Activated T-helper 2 cell treated with anti-CD3 and anti-CD28 coated beads, Interferon-gamma antibody, Interleukin-2, Interleukin-4, amounts not matched to agents 10 μg/mL and 5 μg/mL and 100 μg/mL, durations not matched to agents 14 hours and 24 hours and 36 hours (primary cell): ENCODE results near the gene OLA1. TPM values are rescaled to one million over a fixed set of nuclear protein-coding genes. Genes with fewer than 3 reads are reported as not detected.
"Not testable (repeated sequence)": the region's sequence is repeated elsewhere in the genome, so short reads cannot be mapped to it uniquely, and the experiment has no call there.

Experiments used
- DNase-seq: peaks from one replicate; pipeline ENCODE4 v3.0.0; 2021; ENCODE audit warnings: low spot score
- H3K27ac Mint-ChIP-seq: one replicate; pipeline ENCODE4 v1.8.0; 2021; ENCODE audit warnings: mixed read lengths
- H3K27me3 Mint-ChIP-seq: one replicate; pipeline ENCODE4 v1.8.0; 2021; ENCODE audit warnings: low read depth, mixed read lengths
- H3K36me3 Mint-ChIP-seq: one replicate; pipeline ENCODE4 v1.8.0; 2021; ENCODE audit warnings: low read depth, mixed read lengths
- H3K4me1 Mint-ChIP-seq: one replicate; pipeline ENCODE4 v1.8.0; 2021; ENCODE audit warnings: low read depth, mixed read lengths
- H3K4me3 Mint-ChIP-seq: one replicate; pipeline ENCODE4 v1.8.0; 2021; ENCODE audit warnings: low read depth, mild to moderate bottlenecking, moderate library complexity, mixed read lengths
- H3K9me3 Mint-ChIP-seq: one replicate; pipeline ENCODE4 v1.8.0; 2021; ENCODE audit warnings: mixed read lengths
- intact Hi-C: fragments of 100-400 bp; cut with micrococcal nuclease; formaldehyde crosslinking; loops from one replicate; pipeline ENCODE4 v1.15.1; 2023
- total RNA-seq: library from RNA; stranded (reverse); gene quantifications from 2 replicates; pipeline ENCODE4 v1.2.3, GENCODE V29; 2022

OLA1 gene
- total RNA-seq, 1 donor from 2014 or later: 150 TPM

DNA sequence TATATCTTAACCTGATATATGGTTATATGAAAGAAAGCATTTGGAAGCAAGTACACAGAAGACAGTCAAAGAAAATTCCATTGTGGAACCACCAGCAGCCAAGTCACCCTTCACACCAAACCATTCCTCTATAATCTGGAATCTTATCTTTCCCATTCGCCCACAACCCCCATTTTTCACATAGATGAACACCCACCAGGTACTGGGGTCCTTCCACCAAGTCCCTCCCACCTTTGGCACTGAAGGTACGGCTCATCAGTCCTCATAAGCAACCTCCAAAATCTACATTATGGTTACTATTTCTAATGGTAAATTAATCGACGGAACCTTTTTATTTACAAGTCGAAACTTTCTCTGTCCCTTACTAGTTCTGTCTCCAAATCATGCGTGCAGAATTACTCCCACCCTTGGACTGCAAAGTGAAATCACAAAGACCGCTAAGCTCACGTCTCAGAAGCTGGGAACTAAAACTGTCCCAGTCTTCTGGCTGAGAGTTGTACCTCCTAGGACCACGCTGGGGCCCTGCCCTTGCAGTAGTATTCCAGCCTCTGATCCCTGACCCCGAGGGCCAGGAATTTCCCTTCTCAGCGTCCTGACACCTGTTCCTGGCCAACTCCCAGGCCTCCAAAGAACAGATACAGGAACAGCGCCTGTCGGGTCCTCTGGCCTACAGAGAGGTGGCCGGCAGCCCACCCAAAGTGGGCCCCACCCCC is 702 bp downstream of the OLA1 start:
- peaks cover 30% of the 10 kb centered on the region for H3K4me1 Mint-ChIP-seq
- peaks cover 41% of the 10 kb centered on the region for H3K36me3 Mint-ChIP-seq
- no peak for DNase-seq
- intact Hi-C loops: loop anchor here (5.0 kb wide), 3 partner anchors 150 to 285 kb away; partner anchors contain the start of genes GPR155 and SCRN3
- peak overlapping the region; percentile 87 for H3K4me3 Mint-ChIP-seq
- no peaks in the 10 kb centered on the region for H3K27me3 Mint-ChIP-seq
- peak overlapping the region; percentile 86 for H3K27ac Mint-ChIP-seq
- H3K9me3 Mint-ChIP-seq: no peaks in the 10 kb centered on the region

DNA sequence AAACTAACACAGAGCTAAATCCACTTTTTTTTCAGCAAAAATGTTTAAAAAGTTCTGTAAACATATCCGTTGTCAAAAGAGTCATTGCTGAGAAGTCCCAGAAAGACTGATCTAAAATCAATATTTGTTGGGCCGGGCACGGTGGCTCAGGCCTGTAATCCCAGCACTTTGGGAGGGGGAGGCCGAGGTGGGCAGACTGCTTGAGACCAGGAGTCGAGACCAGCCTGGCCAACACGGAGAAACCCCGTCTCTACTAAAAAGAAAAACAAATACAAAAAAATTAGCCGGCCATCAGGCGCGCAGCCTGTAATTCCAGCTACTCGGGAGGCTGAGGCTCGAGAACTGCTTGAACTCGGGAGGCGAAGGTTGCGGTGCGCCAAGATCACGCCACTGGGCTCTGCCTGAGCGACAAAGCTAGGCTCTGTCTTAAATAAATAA is 1.4 kb downstream of the OLA1 start:
- intact Hi-C loops: loop anchor here (5.0 kb wide), 3 partner anchors 150 to 285 kb away; partner anchors contain the start of genes GPR155 and SCRN3
- peak overlapping the region; percentile 30 for H3K4me3 Mint-ChIP-seq
- H3K4me1 Mint-ChIP-seq: peaks cover 31% of the 10 kb centered on the region
- no peak overlapping the region for H3K27ac Mint-ChIP-seq
- H3K36me3 Mint-ChIP-seq: peaks cover 47% of the 10 kb centered on the region
- no peak for DNase-seq
- no peaks in the 10 kb centered on the region for H3K27me3 Mint-ChIP-seq
- H3K9me3 Mint-ChIP-seq: no peaks in the 10 kb centered on the region

DNA sequence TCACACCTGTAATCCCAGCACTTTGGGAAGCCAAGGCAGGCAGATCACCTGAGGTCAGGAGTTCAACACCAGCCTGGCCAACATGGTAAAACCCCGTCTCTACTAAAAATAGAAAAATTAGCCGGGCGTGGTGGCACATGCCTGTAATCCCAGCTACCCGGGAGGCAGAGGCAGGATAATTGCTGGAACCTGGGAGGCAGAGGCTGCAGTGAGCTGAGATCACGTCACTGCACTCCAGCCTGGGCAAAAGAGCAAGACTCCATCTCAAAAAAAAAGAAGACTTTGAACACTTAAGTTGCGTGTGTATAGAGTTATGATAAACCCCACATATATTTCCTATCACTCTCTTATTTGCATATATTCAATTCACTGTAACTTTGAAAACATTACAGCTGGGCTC is 2.7 kb downstream of the OLA1 start:
- not testable (repeated sequence) for DNase-seq
- intact Hi-C loops: loop anchor here (5.0 kb wide), 3 partner anchors 152 to 283 kb away; partner anchors contain the start of genes GPR155 and SCRN3

GRCh38 chr2:174245065-174245464 is 3.3 kb downstream of the OLA1 start:
- Mint-ChIP-seq H3K36me3 (peaks cover 56% of the 10 kb centered on the region), H3K4me1 (peaks cover 34% of the 10 kb centered on the region), H3K4me3 (no peak overlapping the region), H3K9me3 (no peaks in the 10 kb centered on the region), H3K27ac (peak overlapping the region; percentile 28), H3K27me3 (no peaks in the 10 kb centered on the region)
- intact Hi-C loops: loop anchor here (5.0 kb wide), 3 partner anchors 152 to 283 kb away; partner anchors contain the start of genes GPR155 and SCRN3
- DNase-seq: no peak

More for the DNA sequence above, 2.7 kb downstream of the OLA1 start:
- not testable (repeated sequence) for H3K27me3 Mint-ChIP-seq, H3K4me3 Mint-ChIP-seq, H3K9me3 Mint-ChIP-seq, H3K27ac Mint-ChIP-seq
- peaks cover 56% of the 10 kb centered on the region for H3K36me3 Mint-ChIP-seq
- peaks cover 34% of the 10 kb centered on the region for H3K4me1 Mint-ChIP-seq

DNA sequence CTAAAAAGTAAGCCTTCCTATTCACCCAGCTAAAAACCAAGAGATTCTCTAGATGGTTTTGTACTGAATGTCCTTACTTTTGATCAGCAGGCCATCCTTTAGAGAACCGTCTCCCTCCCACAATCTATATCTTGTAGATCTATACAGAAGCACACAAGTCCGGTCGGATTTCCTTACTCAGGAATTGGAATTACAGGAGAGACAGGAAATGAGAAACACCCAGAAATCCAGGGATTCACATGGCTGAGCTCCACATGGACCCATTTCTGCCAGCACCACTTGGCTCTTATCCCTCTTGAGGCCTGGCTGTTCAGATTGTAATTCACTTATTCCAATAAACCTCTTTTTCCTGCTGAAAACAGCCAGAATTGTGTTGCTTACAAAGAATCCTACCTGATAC is 4.5 kb downstream of the OLA1 start:
- intact Hi-C loops: no loop called here
- Mint-ChIP-seq H3K4me1 (peaks cover 28% of the 10 kb centered on the region), H3K4me3 (no peak overlapping the region), H3K27ac (no peak overlapping the region), H3K27me3 (no peaks in the 10 kb centered on the region), H3K36me3 (peaks cover 56% of the 10 kb centered on the region), H3K9me3 (no peaks in the 10 kb centered on the region)
- no peak for DNase-seq

DNA sequence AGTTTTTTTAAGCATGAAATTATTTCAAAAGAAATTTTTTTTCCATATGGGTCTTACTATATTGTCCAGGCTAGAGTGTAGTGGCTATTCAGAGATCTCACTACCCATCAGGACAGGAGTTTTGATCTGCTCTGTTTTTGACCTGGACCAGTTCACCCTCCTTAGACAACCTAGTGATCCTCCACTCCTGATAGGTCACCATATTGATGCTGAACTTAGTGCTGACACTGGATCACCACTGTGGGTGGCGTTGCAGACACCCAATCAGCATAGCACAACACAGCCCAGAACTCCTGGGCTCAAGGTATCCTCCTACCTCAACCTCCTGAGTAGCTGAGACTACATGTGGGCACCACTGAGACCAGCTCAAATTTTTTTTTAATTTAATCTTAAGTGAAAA is 8.2 kb downstream of the OLA1 start:
- Mint-ChIP-seq H3K36me3 (peaks cover 38% of the 10 kb centered on the region), H3K27me3 (no peaks in the 10 kb centered on the region), H3K9me3 (no peaks in the 10 kb centered on the region), H3K27ac (no peak overlapping the region), H3K4me1 (peaks cover 18% of the 10 kb centered on the region), H3K4me3 (no peak overlapping the region)
- intact Hi-C loops: no loop called here
- no peak for DNase-seq

GRCh38 chr2:174236429-174236828 is 11.9 kb downstream of the OLA1 start:
- intact Hi-C loops: no loop called here
- Mint-ChIP-seq H3K27ac (no peak overlapping the region), H3K4me1 (peaks cover 18% of the 10 kb centered on the region)

GRCh38 chr2:174235680-174236079 is 12.7 kb downstream of the OLA1 start:
- DNase-seq: no peak
- intact Hi-C loops: no loop called here
- Mint-ChIP-seq H3K4me1 (peaks cover 16% of the 10 kb centered on the region), H3K27me3 (no peaks in the 10 kb centered on the region), H3K9me3 (no peaks in the 10 kb centered on the region), H3K4me3 (no peak overlapping the region), H3K27ac (no peak overlapping the region), H3K36me3 (peaks cover 19% of the 10 kb centered on the region)

More at GRCh38 chr2:174236429-174236828, 11.9 kb downstream of the OLA1 start:
- Mint-ChIP-seq H3K4me3 (no peak overlapping the region), H3K27me3 (no peaks in the 10 kb centered on the region), H3K36me3 (peaks cover 22% of the 10 kb centered on the region), H3K9me3 (no peaks in the 10 kb centered on the region)
- no peak for DNase-seq

GRCh38 chr2:174233771-174234275 is 14.5 kb downstream of the OLA1 start:
- peaks cover 32% of the 10 kb centered on the region for H3K36me3 Mint-ChIP-seq
- no peaks in the 10 kb centered on the region for H3K27me3 Mint-ChIP-seq
- no peak for DNase-seq
- no peak overlapping the region for H3K4me3 Mint-ChIP-seq
- H3K27ac Mint-ChIP-seq: no peak overlapping the region
- no peaks in the 10 kb centered on the region for H3K9me3 Mint-ChIP-seq
- H3K4me1 Mint-ChIP-seq: peaks cover 17% of the 10 kb centered on the region
- intact Hi-C loops: no loop called here

- no peak overlapping the region for H3K27ac Mint-ChIP-seq
- DNase-seq: no peak
- no peak overlapping the region for H3K4me3 Mint-ChIP-seq
- H3K9me3 Mint-ChIP-seq: no peaks in the 10 kb centered on the region
- H3K36me3 Mint-ChIP-seq: peaks cover 45% of the 10 kb centered on the region
- no peaks in the 10 kb centered on the region for H3K27me3 Mint-ChIP-seq
- H3K4me1 Mint-ChIP-seq: peaks cover 3% of the 10 kb centered on the region
- intact Hi-C loops: no loop called here
These were observed 20.6 kb downstream of the OLA1 start for GRCh38 chr2:174227748-174228147.

GRCh38 chr2:174224665-174225288 is 23.6 kb downstream of the OLA1 start:
- H3K4me3 Mint-ChIP-seq: no peak overlapping the region
- intact Hi-C loops: no loop called here
- peaks cover 40% of the 10 kb centered on the region for H3K36me3 Mint-ChIP-seq
- H3K4me1 Mint-ChIP-seq: peaks cover 3% of the 10 kb centered on the region
- no peaks in the 10 kb centered on the region for H3K27me3 Mint-ChIP-seq
- H3K27ac Mint-ChIP-seq: no peak overlapping the region
- H3K9me3 Mint-ChIP-seq: no peaks in the 10 kb centered on the region
- DNase-seq: no peak

DNA sequence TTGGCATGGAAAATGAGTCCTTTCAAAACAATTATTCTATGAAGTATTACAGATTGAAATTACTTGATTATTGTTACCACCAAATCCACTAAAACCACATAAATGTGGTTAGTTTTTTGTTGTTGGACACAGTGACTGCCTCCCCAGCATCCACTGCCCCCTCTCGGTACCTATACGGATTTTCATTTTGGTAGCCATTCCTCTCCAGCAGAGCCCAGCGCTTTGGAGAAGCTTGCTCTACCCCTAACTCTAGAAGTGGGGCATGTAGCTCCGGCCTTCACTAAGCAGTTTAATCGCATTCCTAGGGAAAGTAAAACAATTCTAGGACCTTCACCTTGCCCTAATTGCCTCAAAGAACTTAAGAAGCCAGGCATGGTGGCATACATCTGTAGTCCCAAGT is 24.2 kb downstream of the OLA1 start:
- DNase-seq: no peak
- H3K9me3 Mint-ChIP-seq: no peaks in the 10 kb centered on the region
- H3K27ac Mint-ChIP-seq: no peak overlapping the region
- peaks cover 34% of the 10 kb centered on the region for H3K36me3 Mint-ChIP-seq
- no peak overlapping the region for H3K4me3 Mint-ChIP-seq
- H3K27me3 Mint-ChIP-seq: no peaks in the 10 kb centered on the region
- H3K4me1 Mint-ChIP-seq: peaks cover 2% of the 10 kb centered on the region
- intact Hi-C loops: no loop called here

DNA sequence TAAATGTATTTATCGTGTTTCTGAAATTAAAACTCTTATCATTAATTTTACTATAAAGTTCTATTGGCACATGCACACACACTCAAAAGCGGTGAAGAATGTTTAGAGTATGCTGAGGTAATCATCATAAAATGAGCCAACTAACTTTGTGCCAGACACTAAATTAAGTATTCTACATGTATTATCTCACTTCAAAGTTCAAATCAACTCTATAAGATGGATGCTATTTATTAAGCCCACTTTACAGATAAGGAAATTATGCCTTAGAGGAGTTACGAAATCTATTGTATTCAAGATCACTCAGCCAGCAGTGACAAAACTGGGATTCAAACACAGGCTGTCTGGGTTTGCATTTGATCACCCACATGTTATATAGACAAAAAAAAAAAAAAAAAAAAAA is 24.9 kb downstream of the OLA1 start:
- Mint-ChIP-seq H3K36me3 (peaks cover 27% of the 10 kb centered on the region), H3K4me3 (no peak overlapping the region), H3K4me1 (peaks cover 2% of the 10 kb centered on the region), H3K27me3 (no peaks in the 10 kb centered on the region), H3K9me3 (no peaks in the 10 kb centered on the region), H3K27ac (no peak overlapping the region)
- DNase-seq: no peak
- intact Hi-C loops: no loop called here
